ENCODE results near the gene CEBPG. TPM values are rescaled to one million over a fixed set of nuclear protein-coding genes. Genes with fewer than 3 reads are reported as not detected.
A peak's percentile ranks its signal among the peaks of the same experiment; 100 is the strongest.

CEBPG gene
- total and polyA plus RNA-seq, 9 of the 15 experiments (the other 6 are each of a cell fraction or from before 2014, with no cell fraction given): 9.5 to 34.9 (median 30.9) TPM

DNA sequence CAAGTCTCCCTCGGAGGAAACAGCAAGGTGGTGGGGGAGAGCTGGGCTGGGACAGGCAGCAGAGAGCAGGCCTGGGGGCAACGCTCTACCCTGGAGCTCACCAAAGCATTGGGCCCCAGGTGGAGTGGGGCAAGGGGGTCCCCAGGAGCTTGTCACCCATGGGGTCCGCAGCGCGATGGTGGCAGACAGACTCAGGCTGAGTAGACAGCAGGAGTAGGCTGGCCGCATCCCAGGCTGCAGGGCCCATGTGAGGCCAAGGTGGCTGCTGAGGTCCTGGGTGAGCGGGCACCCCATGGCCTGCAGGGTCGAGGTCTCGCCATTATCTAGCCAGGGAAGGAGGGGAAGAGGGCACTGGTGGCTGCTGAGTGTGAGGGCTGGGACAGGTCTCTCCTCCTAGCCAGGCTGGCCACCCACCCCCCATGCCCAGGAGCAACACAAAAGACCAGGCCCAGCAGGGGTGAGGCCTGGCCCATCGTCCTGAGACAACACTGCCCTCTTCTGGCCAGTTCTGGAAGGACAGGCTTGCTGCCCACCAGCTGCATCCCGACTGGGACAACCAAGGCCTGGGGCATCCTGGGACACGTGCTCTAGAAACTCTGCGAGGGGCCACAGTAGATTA is 33.1 kb downstream of the CEBPG start (continued):
- TF ChIP-seq, protein P1, sequence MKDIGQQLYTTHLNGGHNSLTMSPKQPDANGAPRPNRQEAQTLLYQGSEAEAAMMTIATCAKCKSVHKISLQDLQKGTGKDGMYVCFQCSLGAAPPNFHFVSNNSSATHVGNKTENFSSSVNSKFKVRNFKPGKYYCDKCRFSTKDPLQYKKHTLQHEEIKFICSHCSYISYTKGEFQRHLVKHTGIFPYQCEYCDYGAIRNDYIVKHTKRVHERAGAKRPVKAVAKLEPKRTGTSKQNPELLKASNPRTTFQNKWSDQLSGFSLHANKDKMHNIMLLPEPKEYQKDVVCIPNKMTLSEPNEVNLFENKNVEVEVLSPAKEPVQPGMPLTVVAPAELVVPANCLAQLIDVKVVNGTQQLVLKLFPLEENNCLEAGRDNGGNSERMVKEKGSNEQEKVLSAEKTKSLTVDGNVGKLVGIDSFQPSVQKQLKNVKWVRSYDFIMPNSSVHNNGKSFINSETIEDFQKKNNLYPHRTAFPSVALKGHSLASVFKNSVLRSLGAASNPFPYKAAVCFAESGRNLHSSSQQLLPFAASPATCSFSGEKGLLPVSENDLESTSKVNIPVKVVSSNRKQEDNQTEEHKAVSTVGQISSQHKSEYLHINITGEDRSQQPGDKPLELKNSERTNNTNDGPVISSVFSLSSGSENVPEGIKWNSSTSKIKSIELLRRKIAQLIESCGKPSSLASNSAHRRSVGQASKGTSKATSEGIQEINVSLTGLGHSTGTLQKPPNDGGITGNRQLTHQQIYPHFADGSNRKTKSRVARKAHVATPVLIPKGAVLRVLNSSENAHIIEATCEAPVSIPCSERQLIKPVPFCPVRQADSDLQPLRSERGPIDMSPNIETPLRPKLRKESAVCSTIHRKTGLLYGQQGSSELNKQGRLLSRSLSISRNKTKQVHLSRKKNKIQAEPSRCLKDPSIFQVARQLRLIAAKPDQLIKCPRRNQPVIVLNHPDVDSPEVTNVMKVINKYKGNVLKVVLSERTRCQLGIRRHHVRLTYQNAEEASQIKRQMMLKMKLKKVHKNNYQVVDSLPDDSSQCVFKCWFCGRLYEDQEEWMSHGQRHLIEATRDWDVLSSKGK (CRISPR knock-in tag; IDR thresholded peaks at IDR 0.05): no peak
- TF ChIP-seq SRSF9 (IDR thresholded peaks at IDR 0.05; ENCODE audit: borderline replicate concordance, low read depth, low read length) (no peak), RCOR1 (IDR thresholded peaks at IDR 0.05; ENCODE audit: borderline replicate concordance in 1 of 2, low read depth in 2 of 2, low read length in 2 of 2) (0 out of 4 replicates have a peak, but pooled peaks of 1 of the 2 experiments have one; percentile 25), GABPB2 (CRISPR knock-in tag; conservative IDR thresholded peaks at IDR 0.05) (no peak), ZSCAN29 (IDR thresholded peaks at IDR 0.05) (no peak), ARID2 (IDR thresholded peaks at IDR 0.05) (peak; percentile 65), CBX8 (IDR thresholded peaks at IDR 0.05; ENCODE audit: borderline replicate concordance, extremely low read depth, low read depth, low read length, poor library complexity, severe bottlenecking) (no peak), RBM22 (IDR thresholded peaks at IDR 0.05; ENCODE audit: low read depth, low read length, poor library complexity, severe bottlenecking) (no peak), CTBP1 (IDR thresholded peaks at IDR 0.05; ENCODE audit: borderline replicate concordance) (peak; percentile 17; the same call in 1 of the 2 replicates), SMC3 (conservative IDR thresholded peaks at IDR 0.05; ENCODE audit: insufficient read depth, low read depth, low read length) (peak; percentile 90), ZNF184 (CRISPR knock-in tag; IDR thresholded peaks at IDR 0.05) (no peak), ZNF780A (CRISPR knock-in tag; IDR thresholded peaks at IDR 0.05) (no peak)
- TF ChIP-seq, protein P2, sequence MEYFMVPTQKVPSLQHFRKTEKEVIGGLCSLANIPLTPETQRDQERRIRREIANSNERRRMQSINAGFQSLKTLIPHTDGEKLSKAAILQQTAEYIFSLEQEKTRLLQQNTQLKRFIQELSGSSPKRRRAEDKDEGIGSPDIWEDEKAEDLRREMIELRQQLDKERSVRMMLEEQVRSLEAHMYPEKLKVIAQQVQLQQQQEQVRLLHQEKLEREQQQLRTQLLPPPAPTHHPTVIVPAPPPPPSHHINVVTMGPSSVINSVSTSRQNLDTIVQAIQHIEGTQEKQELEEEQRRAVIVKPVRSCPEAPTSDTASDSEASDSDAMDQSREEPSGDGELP (CRISPR knock-in tag; IDR thresholded peaks at IDR 0.05; ENCODE audit: borderline replicate concordance): peak; percentile 61; the same call in 1 of the 2 replicates
- TF ChIP-seq, protein P3, sequence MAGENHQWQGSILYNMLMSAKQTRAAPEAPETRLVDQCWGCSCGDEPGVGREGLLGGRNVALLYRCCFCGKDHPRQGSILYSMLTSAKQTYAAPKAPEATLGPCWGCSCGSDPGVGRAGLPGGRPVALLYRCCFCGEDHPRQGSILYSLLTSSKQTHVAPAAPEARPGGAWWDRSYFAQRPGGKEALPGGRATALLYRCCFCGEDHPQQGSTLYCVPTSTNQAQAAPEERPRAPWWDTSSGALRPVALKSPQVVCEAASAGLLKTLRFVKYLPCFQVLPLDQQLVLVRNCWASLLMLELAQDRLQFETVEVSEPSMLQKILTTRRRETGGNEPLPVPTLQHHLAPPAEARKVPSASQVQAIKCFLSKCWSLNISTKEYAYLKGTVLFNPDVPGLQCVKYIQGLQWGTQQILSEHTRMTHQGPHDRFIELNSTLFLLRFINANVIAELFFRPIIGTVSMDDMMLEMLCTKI (IDR thresholded peaks at IDR 0.05; ENCODE audit: partially characterized antibody): no peak

Data from K562 (cell line).